GM10248 (cell line): ENCODE measurements around the gene KCND3.
"Not testable (repeated sequence)": the region's sequence is repeated elsewhere in the genome, so short reads cannot be mapped to it uniquely, and the experiment has no call there.

ENCODE experiments used
- CTCF ChIA-PET: fragments of 300-600 bp; sonication (Branson Sonifier 250); formaldehyde crosslinking; extraction: SDS; loops from one replicate; lab custom pipeline; 2021; ENCODE audit warnings: antibody characterized with exemption; lab: Yijun Ruan, JAX
- POLR2A ChIA-PET: fragments of 350-650 bp; sonication (Branson Sonifier 250); formaldehyde crosslinking; extraction: SDS; loops from one replicate; lab custom pipeline; 2020; ENCODE audit warnings: antibody characterized with exemption; lab: Yijun Ruan, JAX
- DNase-seq: peaks from one replicate; pipeline ENCODE4 v3.0.0; 2012; ENCODE audit errors: extremely low spot score
- CTCF ChIP-seq: IDR thresholded peaks from 2 replicates; pipeline ENCODE4 v1.5.1; 2012; ENCODE audit warnings: mild to moderate bottlenecking, low read depth; ENCODE audit errors: extremely low read depth, missing control alignments, control extremely low read depth

KCND3 gene

GRCh38 chr1:111747947-111748346 is 241.5 kb downstream of the KCND3 start:
- no peak for TF ChIP-seq CTCF
- DNase-seq: no peak
- ChIA-PET POLR2A (interaction anchor here (0.5 kb wide), 1 partner anchor 276 kb away, joined by 3 read pairs; no protein-coding TSS in a partner anchor), CTCF (interaction anchor here (1.0 to 7.8 kb wide), 23 partner anchors 9 to 300 kb away, joined by 3 to 79 read pairs (median 5); partner anchors contain the start of genes ADORA3, DDX20, INKA2 and TMIGD3)

GRCh38 chr1:111747282-111747734 is 242.2 kb downstream of the KCND3 start:
- ChIA-PET CTCF (interaction anchor here (0.9 to 7.8 kb wide), 30 partner anchors 7 to 300 kb away, joined by 3 to 79 read pairs (median 5); partner anchors contain the start of genes ADORA3, DDX20, INKA2 and TMIGD3), POLR2A (no interaction called here)
- peak; percentile 73 for DNase-seq

GRCh38 chr1:111746614-111746999 is 242.9 kb downstream of the KCND3 start:
- POLR2A ChIA-PET: no interaction called here
- no peak for TF ChIP-seq CTCF
- CTCF ChIA-PET: interaction anchor here (0.9 to 7.8 kb wide), 26 partner anchors 8 to 299 kb away, joined by 3 to 79 read pairs (median 5); partner anchors contain the start of genes ADORA3, DDX20, INKA2 and TMIGD3
- DNase-seq: no peak

More at GRCh38 chr1:111747282-111747734, 242.2 kb downstream of the KCND3 start:
- TF ChIP-seq CTCF: peak; percentile 76

GRCh38 chr1:111745675-111746613 is 243.5 kb downstream of the KCND3 start:
- POLR2A ChIA-PET: no interaction called here
- DNase-seq: no peak
- CTCF ChIA-PET: interaction anchor here (1.3 to 7.8 kb wide), 9 partner anchors 8 to 269 kb away, joined by 3 to 79 read pairs (median 24); partner anchors contain the start of genes ADORA3, INKA2 and TMIGD3
- TF ChIP-seq CTCF: no peak

GRCh38 chr1:111743679-111744101 is 245.8 kb downstream of the KCND3 start:
- TF ChIP-seq CTCF: no peak
- no peak for DNase-seq
- POLR2A ChIA-PET: no interaction called here
- CTCF ChIA-PET: interaction anchor here (1.5 to 7.8 kb wide), 10 partner anchors 9 to 266 kb away, joined by 5 to 79 read pairs (median 16); partner anchors contain the start of genes ADORA3, DDX20, INKA2 and TMIGD3

- ChIA-PET CTCF (interaction anchor here (1.5 to 7.8 kb wide), 10 partner anchors 8 to 265 kb away, joined by 5 to 79 read pairs (median 16); partner anchors contain the start of genes ADORA3, DDX20, INKA2 and TMIGD3), POLR2A (no interaction called here)
- no peak for DNase-seq
- no peak for TF ChIP-seq CTCF
Observed at GRCh38 chr1:111742938-111743549, 246.4 kb downstream of the KCND3 start.

- DNase-seq, POLR2A ChIA-PET: not testable (repeated sequence)
- CTCF ChIA-PET: interaction anchor here (1.5 to 7.8 kb wide), 6 partner anchors 7 to 261 kb away, joined by 3 to 79 read pairs (median 30); partner anchors contain the start of genes DDX20 and INKA2
Observed at GRCh38 chr1:111742292-111742691, 247.2 kb downstream of the KCND3 start.
